Coronary artery (tissue), 2 donors: Measurements from ENCODE around the gene HIGD1B.
A peak's percentile ranks its signal among the peaks of the same experiment; 100 is the strongest.

Experiments used
- DNase-seq: peaks from one replicate; pipeline ENCODE4 v3.0.0-alpha.2; 2017; ENCODE audit warnings: low spot score
- H3K27ac ChIP-seq, 2 donors: fragments of 200-600 bp; sonication (generic); one replicate each; pipeline ENCODE4 v1.5.1; 2016 to 2019
- H3K4me3 ChIP-seq: fragments of 200-600 bp; sonication (generic); 2 replicates; pipeline ENCODE4 v1.5.1; 2016; ENCODE audit warnings: mild to moderate bottlenecking, moderate library complexity
- TF ChIP-seq, protein P1 (sequence below): fragments of 200-600 bp; sonication (generic); IDR thresholded peaks from one replicate; pipeline ENCODE4 v1.5.1; 2019; ENCODE audit warnings: antibody characterized with exemption

HIGD1B gene

DNA sequence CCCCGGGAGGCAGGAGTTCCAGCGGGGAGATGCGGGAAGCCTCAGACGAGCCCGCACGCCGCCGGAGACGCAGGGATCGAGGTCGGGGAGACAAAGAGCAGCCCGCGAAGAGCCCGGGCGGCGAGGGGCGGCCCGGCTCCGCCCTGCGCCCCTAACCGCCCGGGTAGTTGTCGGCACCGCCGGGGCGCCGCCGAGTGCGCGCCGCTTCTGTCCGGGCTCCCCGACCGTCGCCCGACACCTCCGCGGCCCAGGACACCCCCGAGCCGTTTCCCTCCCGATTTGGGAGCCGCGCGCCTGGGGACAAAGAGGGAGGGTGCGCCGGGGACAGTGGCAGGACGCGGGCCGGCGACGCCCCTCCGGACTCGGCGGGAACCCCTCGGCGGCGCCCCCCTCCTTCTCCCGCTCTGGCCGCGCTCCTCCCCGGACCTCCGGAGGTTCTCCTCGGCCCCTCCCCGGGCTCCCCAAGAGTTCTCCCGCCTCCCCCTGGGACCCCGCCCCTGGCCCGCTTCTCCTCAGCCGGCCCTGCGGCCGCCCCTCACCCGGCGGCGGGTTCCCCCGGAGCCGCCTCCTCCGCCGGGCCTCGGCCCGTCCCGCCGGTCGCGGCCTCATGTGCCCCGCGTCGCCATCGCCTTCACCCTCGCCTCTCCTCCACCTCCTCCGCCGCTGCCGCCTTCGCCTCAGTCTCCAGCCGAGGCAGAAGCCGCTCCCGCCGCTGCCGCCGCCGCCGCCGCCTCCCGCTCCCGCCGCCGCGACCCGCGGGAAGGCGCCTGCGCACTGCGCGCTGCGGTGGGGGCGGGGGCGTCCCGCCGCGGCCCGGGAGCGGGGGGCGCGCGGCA, 17.9 kb upstream of the HIGD1B start, which contains the start of gene GJC1:
Gene GJC1, minus strand, starts transcription at position 765 of the 836 bp plus-strand sequence. CDS start 24,470 bp downstream, outside the sequence.
- TF ChIP-seq, protein P1, sequence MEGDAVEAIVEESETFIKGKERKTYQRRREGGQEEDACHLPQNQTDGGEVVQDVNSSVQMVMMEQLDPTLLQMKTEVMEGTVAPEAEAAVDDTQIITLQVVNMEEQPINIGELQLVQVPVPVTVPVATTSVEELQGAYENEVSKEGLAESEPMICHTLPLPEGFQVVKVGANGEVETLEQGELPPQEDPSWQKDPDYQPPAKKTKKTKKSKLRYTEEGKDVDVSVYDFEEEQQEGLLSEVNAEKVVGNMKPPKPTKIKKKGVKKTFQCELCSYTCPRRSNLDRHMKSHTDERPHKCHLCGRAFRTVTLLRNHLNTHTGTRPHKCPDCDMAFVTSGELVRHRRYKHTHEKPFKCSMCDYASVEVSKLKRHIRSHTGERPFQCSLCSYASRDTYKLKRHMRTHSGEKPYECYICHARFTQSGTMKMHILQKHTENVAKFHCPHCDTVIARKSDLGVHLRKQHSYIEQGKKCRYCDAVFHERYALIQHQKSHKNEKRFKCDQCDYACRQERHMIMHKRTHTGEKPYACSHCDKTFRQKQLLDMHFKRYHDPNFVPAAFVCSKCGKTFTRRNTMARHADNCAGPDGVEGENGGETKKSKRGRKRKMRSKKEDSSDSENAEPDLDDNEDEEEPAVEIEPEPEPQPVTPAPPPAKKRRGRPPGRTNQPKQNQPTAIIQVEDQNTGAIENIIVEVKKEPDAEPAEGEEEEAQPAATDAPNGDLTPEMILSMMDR = no peak
- peak within 1 kb of the TSS; percentile 91 to 93 for H3K27ac ChIP-seq
- no peak for DNase-seq
- peak within 1 kb of the TSS; percentile 84 for H3K4me3 ChIP-seq

DNA sequence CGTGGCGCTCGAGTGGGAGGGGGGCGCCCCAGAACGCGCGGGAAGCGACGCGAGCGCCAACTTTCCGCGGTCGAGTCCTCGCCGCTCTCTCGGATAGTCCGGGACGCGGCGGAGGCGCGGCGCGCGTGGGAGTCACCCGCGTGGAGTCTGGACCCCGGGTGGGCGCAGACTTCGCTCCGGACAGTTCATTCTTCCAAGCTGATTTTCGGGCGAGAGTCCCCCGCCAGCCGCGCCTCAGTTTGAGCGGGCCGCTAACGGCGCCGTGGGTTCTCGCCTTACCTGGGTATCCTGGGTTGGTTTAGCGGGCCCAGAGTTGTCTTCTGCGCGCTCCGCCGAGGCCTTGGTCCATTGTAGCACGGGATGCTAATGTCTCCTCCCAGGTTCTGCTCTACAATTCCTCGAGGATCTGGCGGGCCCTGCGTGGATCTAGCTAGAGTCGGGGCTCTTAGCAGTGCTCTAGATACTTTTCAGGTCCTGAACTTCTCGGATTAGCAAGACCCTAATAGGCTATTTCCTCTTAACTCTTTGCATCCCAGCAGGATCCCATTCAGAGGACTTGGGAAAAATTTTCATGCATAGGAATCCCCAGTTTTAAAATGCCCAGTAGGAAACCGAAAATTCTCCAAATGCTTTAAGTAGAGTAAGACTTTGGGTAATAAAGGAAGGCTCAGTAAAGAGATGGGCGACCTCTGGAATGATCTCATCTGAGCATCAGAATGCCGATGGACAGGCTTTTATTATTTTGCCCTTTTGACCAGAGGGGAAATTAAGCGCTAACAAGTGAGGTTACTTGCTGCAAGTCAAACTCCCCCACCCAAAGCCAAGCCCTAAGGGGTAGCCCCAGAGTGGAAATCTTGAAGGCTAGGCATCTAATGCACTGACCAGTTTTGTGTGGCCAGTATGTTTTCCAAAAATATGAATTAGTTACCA, 17.1 kb upstream of the HIGD1B start:
- H3K4me3 ChIP-seq = peak overlapping the region; percentile 84
- no peak for DNase-seq
- peak overlapping the region; percentile 91 to 93 for H3K27ac ChIP-seq
- TF ChIP-seq, protein P1 = no peak

DNA sequence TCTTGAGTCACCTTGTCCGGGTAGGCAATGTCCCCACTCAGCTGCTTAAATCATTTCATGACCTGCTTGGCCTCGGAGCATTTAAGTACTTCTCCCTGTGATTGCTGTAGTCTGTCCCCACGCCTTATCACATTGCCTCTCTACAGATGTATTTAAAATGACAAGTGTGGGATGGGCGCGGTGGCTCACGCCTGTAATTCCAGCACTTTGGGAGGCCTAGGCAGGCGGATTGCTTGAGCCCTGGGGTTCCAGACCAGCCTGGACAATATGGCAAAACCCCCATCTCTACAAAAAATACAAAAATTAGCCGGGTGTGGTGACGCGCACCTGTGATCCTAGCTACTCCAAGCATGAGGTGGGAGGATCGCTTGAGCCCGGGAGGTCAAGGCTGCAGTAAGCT, 16.3 kb upstream of the HIGD1B start:
- H3K27ac ChIP-seq = no peak overlapping the region
- TF ChIP-seq, protein P1 = no peak
- no peak for DNase-seq
- H3K4me3 ChIP-seq = no peak overlapping the region

DNA sequence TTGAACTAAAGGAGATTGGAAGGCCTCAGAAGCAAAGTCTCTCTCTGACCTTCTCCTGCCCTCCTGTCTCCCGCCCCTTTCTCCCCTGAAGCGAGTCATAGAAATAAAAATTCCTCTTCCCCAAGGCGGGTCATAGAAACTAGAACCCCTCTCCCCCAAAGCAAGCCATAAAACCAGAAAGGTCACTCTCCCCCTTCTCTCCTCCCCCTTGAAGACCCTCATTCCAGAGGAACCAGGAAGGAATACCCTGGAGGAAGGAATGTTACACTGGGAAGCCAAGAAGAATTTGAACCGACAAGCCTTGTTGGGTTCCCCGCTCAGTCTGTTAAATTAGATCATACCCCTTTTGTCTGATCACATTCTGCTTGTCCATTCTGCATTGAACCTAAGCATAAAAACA, 14.9 kb upstream of the HIGD1B start:
- no peak for DNase-seq
- TF ChIP-seq, protein P1 = no peak
- H3K4me3 ChIP-seq = no peak overlapping the region
- no peak overlapping the region for H3K27ac ChIP-seq

DNA sequence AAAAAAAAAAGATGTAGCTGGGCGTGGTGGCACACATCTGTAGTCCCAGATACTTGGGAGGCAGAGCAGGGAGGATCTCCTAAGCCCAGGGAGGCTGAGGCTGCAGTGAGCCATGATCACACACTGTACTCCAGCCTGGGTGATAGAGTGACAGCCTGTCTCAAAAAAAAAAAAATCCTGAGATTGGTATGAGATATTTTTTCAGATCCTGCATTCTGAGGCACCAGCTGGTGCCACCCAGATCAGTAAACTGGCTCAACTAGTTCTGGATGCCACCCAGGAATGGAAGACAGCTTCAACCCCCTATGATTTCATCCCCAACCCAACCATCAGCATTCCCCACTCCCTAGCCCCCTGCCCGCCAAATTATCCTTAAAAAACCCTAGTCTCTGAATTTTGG, 10.5 kb upstream of the HIGD1B start:
- H3K27ac ChIP-seq = no peak overlapping the region
- H3K4me3 ChIP-seq = no peak overlapping the region
- TF ChIP-seq, protein P1 = no peak
- no peak for DNase-seq

DNA sequence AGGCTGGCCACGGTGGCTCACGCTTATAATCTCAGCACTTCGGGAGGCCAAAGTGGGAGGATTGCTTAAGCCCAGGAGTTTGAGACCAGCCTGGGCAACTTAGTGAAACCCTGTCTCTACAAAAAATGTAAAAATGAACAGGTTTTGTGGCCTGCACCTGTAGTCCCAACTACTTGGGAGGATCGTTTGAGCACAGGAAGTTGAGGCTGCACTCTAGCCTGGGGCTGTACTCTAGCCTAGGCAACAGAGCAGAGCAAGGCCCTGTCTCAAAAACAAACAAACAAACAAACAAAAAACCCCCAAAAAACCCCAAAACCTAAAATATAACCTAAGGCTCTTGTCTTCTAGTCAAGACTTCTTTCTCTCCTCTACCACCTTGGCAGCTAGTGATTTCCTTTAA, 7.4 kb upstream of the HIGD1B start:
- no peak overlapping the region for H3K4me3 ChIP-seq
- TF ChIP-seq, protein P1 = no peak
- H3K27ac ChIP-seq = no peak overlapping the region
- no peak for DNase-seq
